Cardiac muscle cell (in vitro differentiated cells and primary cell): ENCODE results near the gene PDZRN3. TPM values are rescaled to one million over a fixed set of nuclear protein-coding genes. Genes with fewer than 3 reads are reported as not detected.

ENCODE experiments used
- DNase-seq, 2 donors: peaks; one replicate each; pipeline versions ENCODE4 v3.0.0 to v3.0.0-alpha.2; 2010 to 2017; ENCODE audit warnings: low read depth in 1 of 2, low spot score in 1 of 2
- H3K27ac ChIP-seq: fragments of 200-600 bp; sonication (generic); 2 replicates; pipeline ENCODE4 v1.5.1; 2016
- H3K27me3 ChIP-seq: fragments of 200-600 bp; sonication (generic); 2 replicates; pipeline ENCODE4 v1.6.0; 2016; ENCODE audit warnings: control low read depth
- H3K36me3 ChIP-seq: fragments of 200-600 bp; sonication (generic); 2 replicates; pipeline ENCODE4 v1.5.1; 2016; ENCODE audit warnings: control low read depth
- H3K4me1 ChIP-seq: fragments of 200-600 bp; sonication (generic); 2 replicates; pipeline ENCODE4 v1.8.1; 2017; ENCODE audit warnings: low read depth, mild to moderate bottlenecking, mixed run types
- H3K4me3 ChIP-seq: fragments of 200-600 bp; sonication (generic); 2 replicates; pipeline ENCODE4 v1.5.1; 2016; ENCODE audit warnings: mild to moderate bottlenecking
- H3K9me3 ChIP-seq: fragments of 200-600 bp; sonication (generic); 2 replicates; pipeline ENCODE4 v1.5.1; 2017; ENCODE audit warnings: low read depth, mild to moderate bottlenecking, control low read depth
- CTCF ChIP-seq: IDR thresholded peaks from 2 replicates; pipeline ENCODE4 v1.5.1; 2012; ENCODE audit warnings: low read depth, mild to moderate bottlenecking, low read length
- polyA plus RNA-seq: library from polyadenylated mRNA; unstranded; fragments of >200 nt; fragmentation: Nextera tagmentation; extraction: Ambion mirVana; gene quantifications from 2 replicates; pipeline ENCODE4 v1.2.1, GENCODE V29; 2016
- total RNA-seq: library from RNA; depleted of rRNA; stranded (reverse); fragments of >200 nt; gene quantifications from 2 replicates; pipeline ENCODE4 v1.2.3, GENCODE V29; 2016

PDZRN3 gene
- total and polyA plus RNA-seq, 2 experiments from 2014 or later = 63.9 to 94.7 TPM

DNA sequence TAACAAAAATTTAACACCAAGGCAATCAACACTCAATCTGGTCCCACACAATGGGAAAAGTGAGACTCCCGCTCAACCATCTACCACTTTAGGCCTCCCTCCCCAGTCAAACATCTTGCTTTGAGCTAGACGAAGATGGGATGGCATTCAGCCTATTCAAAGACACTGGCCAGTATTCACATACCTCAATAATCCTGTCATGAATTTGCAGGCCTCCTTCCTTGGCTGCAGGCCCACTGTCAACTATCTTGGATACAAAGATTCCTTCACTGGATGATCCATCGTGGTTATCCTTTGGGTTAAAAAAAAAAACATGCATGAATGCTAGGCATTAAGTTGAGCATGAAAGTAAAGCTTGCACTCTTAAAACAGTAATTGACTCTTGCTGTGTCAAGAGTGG is 22.6 kb downstream of the PDZRN3 start:
- Histone ChIP-seq H3K9me3 (no peaks in the 10 kb centered on the region), H3K36me3 (peaks cover 5% of the 10 kb centered on the region), H3K4me1 (peaks cover 7% of the 10 kb centered on the region), H3K4me3 (no peak overlapping the region), H3K27ac (no peak overlapping the region), H3K27me3 (no peaks in the 10 kb centered on the region)
- peak in 1 of 2 donors; percentile 86 for DNase-seq
- TF ChIP-seq CTCF = no peak

DNA sequence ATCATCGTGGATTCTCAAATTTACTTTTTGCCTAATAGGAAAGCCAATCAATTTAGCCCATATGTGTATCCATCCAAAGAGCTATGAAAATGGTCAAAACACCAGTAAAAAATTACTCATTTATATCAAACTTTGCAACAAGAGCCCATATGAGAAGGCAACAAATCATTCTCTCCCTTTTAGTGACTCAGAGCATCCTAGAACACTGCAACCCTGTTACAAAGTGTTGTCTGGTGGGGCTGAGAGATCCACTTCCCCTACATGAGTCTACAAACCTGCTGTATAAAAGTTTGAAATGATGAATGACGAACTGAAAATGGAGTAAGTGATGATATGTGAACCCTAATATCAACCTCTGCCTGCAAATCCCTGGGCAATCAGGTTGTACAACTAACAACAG is 23.3 kb downstream of the PDZRN3 start:
- peaks cover 7% of the 10 kb centered on the region for H3K4me1 ChIP-seq
- H3K36me3 ChIP-seq = peaks cover 5% of the 10 kb centered on the region
- no peaks in the 10 kb centered on the region for H3K9me3 ChIP-seq
- H3K27me3 ChIP-seq = no peaks in the 10 kb centered on the region
- H3K27ac ChIP-seq = no peak overlapping the region
- no peak for TF ChIP-seq CTCF
- no peak overlapping the region for H3K4me3 ChIP-seq
- no peak for DNase-seq

DNA sequence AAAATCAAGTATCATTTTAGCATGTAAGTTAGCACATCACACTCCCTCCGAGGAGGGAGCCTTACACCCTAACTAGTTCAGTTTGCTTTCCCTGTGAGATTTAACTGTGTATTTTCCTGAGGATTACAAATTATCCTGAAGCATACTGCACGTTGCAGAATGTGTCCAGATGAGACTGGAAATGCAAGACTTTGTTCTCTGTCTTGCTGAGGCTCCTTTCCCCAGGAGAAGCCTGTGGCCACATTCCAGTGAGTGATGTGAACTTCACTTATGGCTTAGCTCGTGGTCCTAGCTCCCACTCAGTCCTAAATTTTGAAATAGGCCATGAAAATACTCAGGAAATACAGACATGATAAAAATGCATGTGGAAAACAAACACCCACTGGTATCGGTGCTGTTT is 23.7 kb downstream of the PDZRN3 start:
- Histone ChIP-seq H3K4me1 (peaks cover 7% of the 10 kb centered on the region), H3K27me3 (no peaks in the 10 kb centered on the region), H3K9me3 (no peaks in the 10 kb centered on the region), H3K4me3 (no peak overlapping the region), H3K36me3 (peaks cover 5% of the 10 kb centered on the region), H3K27ac (no peak overlapping the region)
- DNase-seq = peak in 1 of 2 donors; percentile 67
- no peak for TF ChIP-seq CTCF

- peaks cover 7% of the 10 kb centered on the region for H3K4me1 ChIP-seq
These were observed 24.3 kb downstream of the PDZRN3 start for GRCh38 chr3:73600293-73600938.

DNA sequence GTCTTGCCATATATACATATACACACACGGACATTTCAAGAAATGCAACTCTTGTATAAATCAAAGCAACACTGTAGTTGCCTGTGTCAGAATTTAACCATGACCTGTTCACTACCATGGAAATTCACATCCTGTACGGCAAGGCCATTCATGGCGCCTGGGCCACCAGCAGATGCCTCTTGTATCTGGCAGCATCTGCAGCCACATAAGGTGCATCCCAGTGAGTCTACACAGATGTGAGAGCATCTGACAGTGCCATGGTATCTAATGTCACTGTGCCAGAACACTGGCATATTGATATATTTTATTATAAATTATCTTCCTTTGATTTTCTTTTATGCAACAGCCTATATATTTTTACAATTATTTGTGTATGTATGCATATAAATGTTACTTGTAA is 25.1 kb downstream of the PDZRN3 start:
- H3K27ac ChIP-seq = no peak overlapping the region

More at GRCh38 chr3:73600293-73600938, 24.3 kb downstream of the PDZRN3 start:
- no peak overlapping the region for H3K4me3 ChIP-seq
- no peaks in the 10 kb centered on the region for H3K27me3 ChIP-seq
- peaks cover 5% of the 10 kb centered on the region for H3K36me3 ChIP-seq
- no peaks in the 10 kb centered on the region for H3K9me3 ChIP-seq
- no peak overlapping the region for H3K27ac ChIP-seq
- peak in 1 of 2 donors; percentile 97 for DNase-seq
- TF ChIP-seq CTCF = no peak

More for the DNA sequence above, 25.1 kb downstream of the PDZRN3 start:
- Histone ChIP-seq H3K27me3 (no peaks in the 10 kb centered on the region), H3K36me3 (peaks cover 5% of the 10 kb centered on the region), H3K4me3 (no peak overlapping the region), H3K9me3 (no peaks in the 10 kb centered on the region), H3K4me1 (peaks cover 7% of the 10 kb centered on the region)
- DNase-seq = no peak
- TF ChIP-seq CTCF = no peak
